GM21390 (cell line): ENCODE data around the gene NT5C2.
A peak's percentile ranks its signal among the peaks of the same experiment; 100 is the strongest.
"Not testable (repeated sequence)": the region's sequence is repeated elsewhere in the genome, so short reads cannot be mapped to it uniquely, and the experiment has no call there.

ENCODE experiments used
- ATAC-seq: cut with Tn5 transposase; IDR thresholded peaks from one replicate; pipeline ENCODE4 v1.9.1; 2021; ENCODE audit not compliant: unreplicated experiment

Gene NT5C2

DNA sequence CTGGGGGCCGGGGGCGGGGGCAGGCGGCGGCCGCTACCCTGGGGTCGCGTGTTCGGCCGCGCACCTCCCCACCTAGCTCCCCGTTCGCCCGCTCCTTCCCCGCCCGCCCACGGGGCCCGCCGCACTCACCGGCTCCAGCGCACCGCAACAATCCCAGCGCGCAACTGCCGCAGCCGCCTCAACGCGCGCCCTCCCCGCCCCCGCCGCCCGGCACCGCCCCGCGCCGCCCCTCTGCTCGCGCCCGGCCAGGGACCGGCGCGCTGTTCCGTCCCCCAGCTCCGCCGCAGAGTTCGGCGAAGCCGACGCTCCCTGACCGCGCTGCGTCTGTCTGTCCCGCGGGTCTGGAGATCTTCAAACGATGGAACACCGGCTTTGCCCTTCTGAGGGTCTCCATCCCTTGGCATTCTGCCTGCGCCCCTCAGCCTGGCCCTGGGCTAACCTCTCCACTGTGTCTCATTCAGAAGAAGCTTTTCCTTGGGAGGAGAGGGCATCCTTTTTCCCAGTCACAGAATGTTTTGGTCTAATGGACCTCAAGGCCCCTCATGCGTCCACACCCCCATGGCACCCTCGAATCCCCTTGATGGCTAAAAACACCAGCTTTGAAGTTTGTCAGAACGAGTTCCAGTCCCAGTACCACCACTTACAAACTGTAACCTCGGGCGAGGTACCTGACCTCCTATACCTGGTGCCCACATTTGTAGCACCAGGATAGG lies at the start of gene NT5C2:
Gene NT5C2, minus strand, starts transcription at position 166 of the 713 bp plus-strand sequence. CDS start 18,314 bp downstream, outside the sequence.
- peak; percentile 67 for ATAC-seq

- ATAC-seq, result no peak
Observed at GRCh38 chr10:103241262-103242011, 48.4 kb upstream of the NT5C2 start.

DNA sequence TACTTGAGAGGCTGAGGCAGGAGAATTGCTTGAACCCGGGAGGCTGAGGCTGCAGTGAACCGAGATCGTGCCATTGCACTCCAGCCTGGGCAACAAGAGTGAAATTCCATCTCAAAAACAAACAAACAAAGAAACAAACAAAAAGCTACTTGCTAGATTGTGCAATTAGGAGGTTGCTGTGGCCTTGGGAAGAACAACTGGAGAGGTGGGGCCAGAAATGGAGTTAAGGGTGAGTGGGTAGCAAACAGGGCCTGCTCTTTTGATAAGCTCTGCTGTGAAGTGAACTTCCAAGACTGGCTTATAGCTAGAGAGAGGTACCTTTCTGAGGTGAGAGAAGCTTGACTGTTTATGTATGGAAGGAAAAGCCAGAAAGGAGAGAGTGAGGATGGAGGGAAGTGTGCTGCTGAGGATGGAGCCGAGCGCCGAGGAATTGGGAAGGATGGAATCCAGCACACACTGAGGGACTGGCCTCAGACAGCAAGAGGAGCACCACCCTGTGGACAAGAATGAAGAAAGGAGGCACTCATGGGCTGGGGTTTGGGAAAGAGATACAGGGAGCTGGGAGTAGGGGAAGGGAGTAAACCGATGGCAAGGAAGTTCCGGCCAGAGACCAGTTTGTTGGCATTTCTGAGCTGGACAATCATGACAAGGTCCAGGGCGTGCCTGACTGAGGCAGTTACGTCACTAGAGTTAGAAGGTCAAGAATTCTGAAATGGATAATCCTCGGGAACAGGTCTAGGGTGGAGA lies 45.6 kb upstream of the NT5C2 start:
- no peak for ATAC-seq

GRCh38 chr10:103235775-103236174 lies 42.7 kb upstream of the NT5C2 start:
- ATAC-seq, result no peak

GRCh38 chr10:103232772-103233488 lies 39.9 kb upstream of the NT5C2 start:
- no peak for ATAC-seq

DNA sequence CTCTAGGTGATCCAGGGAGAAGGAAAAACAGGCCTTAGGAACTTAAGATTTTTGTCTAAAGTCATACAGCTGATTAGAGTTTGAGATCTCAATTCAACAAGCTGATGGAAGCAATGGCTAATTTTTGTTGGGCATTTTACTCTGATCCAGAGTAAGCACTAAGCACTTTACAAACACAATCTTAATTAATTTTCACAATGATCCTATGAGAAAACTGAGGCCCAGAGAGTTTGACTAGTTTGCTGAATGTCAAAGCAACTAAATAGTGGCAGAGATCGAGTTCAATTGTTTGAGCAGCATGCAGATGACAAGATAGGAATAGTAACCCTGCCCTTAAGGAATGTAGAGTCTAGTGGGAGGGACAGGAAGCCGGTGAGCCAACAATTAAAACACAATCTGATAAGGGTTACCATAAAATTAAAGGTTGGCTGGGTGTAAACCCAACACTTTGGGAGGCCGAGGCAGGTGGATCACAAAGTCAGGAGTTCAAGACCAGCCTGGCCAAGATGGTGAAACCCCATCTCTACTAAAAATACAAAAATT lies 39.1 kb upstream of the NT5C2 start:
- no peak for ATAC-seq

GRCh38 chr10:103231047-103231551 lies 38.0 kb upstream of the NT5C2 start:
- ATAC-seq, result no peak

DNA sequence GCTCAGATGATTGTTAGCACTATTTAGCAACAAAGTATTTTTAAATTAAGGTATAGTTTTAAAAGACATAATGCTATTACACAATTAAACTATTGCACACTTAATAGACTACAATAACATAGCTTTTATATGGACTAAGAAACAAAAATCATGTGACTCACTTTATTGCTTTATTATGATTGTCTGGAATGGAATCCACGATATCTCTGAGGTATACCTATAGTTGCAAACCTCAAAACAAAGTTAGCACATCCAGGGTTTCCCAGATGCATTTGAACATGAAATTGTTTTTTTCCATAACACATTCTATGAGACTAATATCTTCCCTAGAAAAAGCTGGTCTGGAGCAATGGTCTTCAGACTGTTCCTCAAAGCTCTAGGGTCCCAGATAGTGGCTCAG lies 34.3 kb upstream of the NT5C2 start:
- ATAC-seq, result no peak

DNA sequence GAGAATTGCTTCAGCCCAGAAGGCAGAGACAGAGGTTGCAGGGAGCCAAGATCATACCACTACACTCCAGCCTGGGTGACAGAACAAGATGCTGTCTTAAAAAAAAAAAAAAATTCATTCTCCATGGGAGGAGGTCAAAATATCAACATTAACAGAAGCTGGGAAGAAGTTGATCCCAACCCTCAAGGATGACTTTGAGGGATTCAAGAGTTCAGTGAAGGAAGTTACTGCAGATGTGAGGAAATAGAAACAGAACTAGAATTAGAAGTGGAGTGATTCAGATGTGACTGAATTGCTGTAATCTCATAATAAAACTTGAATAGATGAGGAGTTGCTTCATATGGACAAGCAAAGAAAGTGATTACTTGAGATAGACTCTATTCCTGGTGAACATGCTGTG lies 32.9 kb upstream of the NT5C2 start:
- no peak for ATAC-seq

GRCh38 chr10:103224721-103225120 lies 31.6 kb upstream of the NT5C2 start:
- ATAC-seq, result not testable (repeated sequence)

GRCh38 chr10:103224133-103224532 lies 31.1 kb upstream of the NT5C2 start:
- ATAC-seq, result no peak

DNA sequence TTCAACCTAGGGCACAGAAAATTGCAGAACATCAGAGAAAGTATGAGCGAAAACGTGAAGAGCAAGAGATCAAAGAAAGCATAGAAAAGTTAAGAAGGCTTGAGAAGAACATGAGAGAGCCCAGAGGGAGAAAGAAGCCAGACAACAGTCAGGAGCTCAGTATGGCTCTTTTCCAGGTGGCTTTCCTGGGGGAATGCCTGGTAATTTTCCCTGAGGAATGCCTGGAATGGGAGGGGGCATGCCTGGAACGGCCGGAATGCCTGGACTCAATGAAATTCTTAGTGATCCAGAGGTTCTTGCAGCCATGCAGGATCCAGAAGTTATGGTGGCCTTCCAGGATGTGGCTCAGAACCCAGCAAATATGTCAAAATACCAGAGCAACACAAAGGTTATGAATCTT lies 23.3 kb upstream of the NT5C2 start:
- ATAC-seq, result not testable (repeated sequence)

DNA sequence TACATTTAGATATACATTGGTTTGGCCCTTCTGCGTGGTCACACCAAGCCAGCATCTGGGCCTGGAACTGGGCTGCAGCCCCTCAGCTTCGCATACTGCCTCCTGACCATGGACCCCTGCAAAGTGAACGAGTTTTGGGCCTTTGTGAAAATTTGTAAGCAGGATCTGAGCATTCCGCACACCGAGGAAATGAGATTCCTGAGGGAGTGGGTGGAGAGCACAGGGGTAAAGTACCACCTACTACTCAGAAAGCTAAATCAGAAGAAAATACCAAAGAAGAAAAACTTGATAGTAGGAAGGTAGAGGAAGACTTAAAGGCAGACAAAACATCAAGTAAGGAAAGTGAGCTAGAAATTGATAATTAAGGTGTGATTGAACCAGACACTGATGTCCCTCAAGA lies 22.5 kb upstream of the NT5C2 start:
- no peak for ATAC-seq

GRCh38 chr10:103210262-103210661 lies 17.2 kb upstream of the NT5C2 start:
- not testable (repeated sequence) for ATAC-seq

DNA sequence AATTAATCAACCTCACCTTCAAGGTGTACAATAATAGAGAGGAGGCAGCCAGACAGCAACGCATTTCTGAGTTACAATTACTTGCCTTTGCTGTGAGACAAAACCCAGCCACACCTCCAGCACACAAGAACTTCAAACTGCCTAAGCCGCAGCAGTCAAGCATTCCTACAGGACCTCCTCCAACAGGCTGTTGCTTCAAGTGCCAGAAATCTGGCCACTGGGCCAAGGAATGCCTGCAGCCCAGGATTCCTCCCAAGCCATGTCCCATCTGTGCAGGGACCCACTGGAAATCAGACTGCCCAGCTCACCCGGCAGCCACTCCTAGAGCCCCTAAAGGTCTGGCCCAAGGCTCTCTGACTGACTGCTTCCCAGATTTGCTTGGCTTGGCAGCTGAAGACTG lies 14.6 kb upstream of the NT5C2 start:
- not testable (repeated sequence) for ATAC-seq

DNA sequence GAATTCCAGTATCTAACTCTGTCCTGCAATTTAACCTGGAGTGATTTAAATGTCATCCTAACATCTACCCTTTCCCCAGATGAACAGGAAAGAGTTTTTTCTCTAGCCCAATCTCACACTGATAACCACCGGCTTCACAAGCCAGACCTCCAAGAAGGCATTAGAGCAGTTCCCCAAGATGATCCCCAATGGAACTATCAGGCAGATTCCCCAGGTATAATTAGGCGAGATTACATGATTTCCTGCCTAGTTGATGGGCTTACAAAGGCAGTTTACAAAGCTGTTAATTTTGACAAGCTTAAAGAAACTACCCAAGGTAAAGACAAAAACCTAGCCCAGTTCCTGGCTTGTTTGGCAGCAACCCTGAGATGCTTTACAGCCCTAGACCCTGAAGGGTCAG lies 14.1 kb upstream of the NT5C2 start:
- no peak for ATAC-seq

- ATAC-seq, result not testable (repeated sequence)
Observed at GRCh38 chr10:103206715-103207114, 13.6 kb upstream of the NT5C2 start.

- ATAC-seq, result not testable (repeated sequence)
Observed at GRCh38 chr10:103205401-103205800, 12.3 kb upstream of the NT5C2 start.

GRCh38 chr10:103204353-103205255 lies 11.5 kb upstream of the NT5C2 start:
- no peak for ATAC-seq

GRCh38 chr10:103203466-103203865 lies 10.4 kb upstream of the NT5C2 start:
- ATAC-seq, result no peak
